ENCODE results near the gene LRRC72. TPM values are rescaled to one million over a fixed set of nuclear protein-coding genes. Genes with fewer than 3 reads are reported as not detected.

Gene LRRC72
- polyA plus RNA-seq (2012; ENCODE audit: missing spikeins): not detected

DNA sequence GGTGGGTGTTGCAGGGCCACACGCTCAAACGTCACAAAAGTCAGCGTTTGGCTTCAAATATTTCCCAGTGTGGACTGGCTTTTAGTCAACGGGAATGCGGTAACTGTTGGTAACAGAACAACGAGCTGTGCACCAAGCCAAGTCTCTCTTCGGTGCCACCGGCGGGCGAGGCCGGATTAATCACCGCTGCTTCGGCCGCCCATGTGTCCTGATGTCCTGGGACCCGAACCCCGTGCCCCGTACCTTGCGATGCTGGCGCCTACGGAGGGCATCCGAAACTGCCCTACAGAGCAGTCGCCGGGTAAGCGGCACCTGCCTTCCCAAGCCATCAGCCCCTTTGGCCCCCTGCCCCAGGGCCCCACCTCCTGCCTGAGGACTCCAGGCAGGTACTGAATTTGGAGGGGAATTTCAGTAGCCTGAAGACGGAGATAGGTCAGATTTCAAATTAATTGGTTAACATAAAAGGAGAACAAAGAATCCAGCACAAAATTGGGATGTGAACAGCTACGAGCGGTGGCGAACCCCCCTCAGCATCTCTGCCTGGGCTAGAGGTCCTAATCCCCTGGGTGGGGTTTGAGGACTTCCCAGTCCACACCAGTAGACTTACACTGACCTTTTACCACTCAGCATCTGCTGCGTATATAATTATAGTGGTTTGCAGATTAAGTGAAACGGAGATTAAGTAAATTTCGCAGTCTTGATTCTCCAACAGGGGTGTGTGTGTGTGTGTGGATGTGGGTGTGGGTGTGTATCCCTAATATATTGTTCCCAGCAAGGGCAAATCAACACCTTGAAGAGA lies at the start of gene LRRC72:
TSS of gene LRRC72 (plus strand) at position 84 of the 799 bp plus-strand sequence. CDS start at position 212, 128 bp downstream.
- FAIRE-seq: no peak
- no peak for TF ChIP-seq POLR2A (IDR thresholded peaks at IDR 0.05; ENCODE audit: low read depth, low read length)
- no peak for TF ChIP-seq POLR2AphosphoS5 (IDR thresholded peaks at IDR 0.05; ENCODE audit: low read depth, low read length)
- TF ChIP-seq TAF1 (IDR thresholded peaks at IDR 0.05; ENCODE audit: borderline replicate concordance, low read depth, low read length): no peak
- DNase-seq (ENCODE audit: insufficient read length): no peak

GRCh38 chr7:16479161-16479560 lies 47.5 kb upstream of the LRRC72 start:
- no peak for TF ChIP-seq TAF1 (IDR thresholded peaks at IDR 0.05; ENCODE audit: borderline replicate concordance, low read depth, low read length)
- TF ChIP-seq POLR2AphosphoS5 (IDR thresholded peaks at IDR 0.05; ENCODE audit: low read depth, low read length): no peak
- no peak for TF ChIP-seq POLR2A (IDR thresholded peaks at IDR 0.05; ENCODE audit: low read depth, low read length)
- FAIRE-seq (no peak), DNase-seq (ENCODE audit: insufficient read length) (no peak)

DNA sequence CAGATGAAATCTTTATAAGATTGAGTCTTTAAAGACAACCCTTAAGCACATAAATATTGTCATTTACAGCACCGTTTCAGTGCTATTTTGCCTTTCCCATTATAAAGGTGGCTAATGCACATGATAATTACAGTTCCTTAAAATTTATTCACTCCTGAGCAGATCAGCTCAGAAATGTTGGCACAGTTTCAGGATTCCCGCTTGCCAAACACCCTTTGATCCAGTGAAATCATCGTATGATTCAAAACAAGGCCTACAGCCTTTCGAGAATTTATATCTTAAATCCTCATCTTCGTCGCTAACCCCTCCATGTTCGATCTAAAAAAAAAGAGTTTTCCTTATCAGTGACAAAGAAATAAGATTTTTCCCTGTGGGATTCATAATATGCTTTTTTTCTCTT lies 47.0 kb upstream of the LRRC72 start:
- DNase-seq (ENCODE audit: insufficient read length) (no peak), FAIRE-seq (no peak)
- TF ChIP-seq POLR2AphosphoS5 (IDR thresholded peaks at IDR 0.05; ENCODE audit: low read depth, low read length): no peak

- DNase-seq (ENCODE audit: insufficient read length) (no peak), FAIRE-seq (no peak)
- TF ChIP-seq POLR2AphosphoS5 (IDR thresholded peaks at IDR 0.05; ENCODE audit: low read depth, low read length) (no peak), POLR2A (IDR thresholded peaks at IDR 0.05; ENCODE audit: low read depth, low read length) (no peak), TAF1 (IDR thresholded peaks at IDR 0.05; ENCODE audit: borderline replicate concordance, low read depth, low read length) (no peak)
Observed at GRCh38 chr7:16484453-16485158, 42.0 kb upstream of the LRRC72 start.

DNA sequence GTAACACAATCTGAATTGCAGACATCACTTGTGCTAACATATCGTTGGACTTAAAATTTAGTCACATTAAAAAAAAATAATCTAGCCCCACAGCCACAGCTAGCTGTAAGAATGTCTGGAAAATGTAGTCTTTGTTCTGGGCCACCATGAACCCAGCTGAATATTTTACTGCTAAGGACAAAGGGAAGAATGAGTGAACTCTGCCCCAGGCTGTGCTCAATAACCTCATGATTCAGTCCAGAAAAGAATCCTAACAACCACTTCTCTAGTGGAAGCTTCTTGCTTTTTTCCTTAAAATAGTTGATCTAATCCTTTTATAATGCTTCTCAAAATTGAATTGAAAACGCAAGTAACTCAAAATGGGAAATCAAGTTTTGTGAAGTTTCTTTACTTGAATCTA lies 35.5 kb upstream of the LRRC72 start:
- no peak for TF ChIP-seq POLR2A (IDR thresholded peaks at IDR 0.05; ENCODE audit: low read depth, low read length)
- no peak for TF ChIP-seq TAF1 (IDR thresholded peaks at IDR 0.05; ENCODE audit: borderline replicate concordance, low read depth, low read length)
- no peak for TF ChIP-seq POLR2AphosphoS5 (IDR thresholded peaks at IDR 0.05; ENCODE audit: low read depth, low read length)
- DNase-seq (ENCODE audit: insufficient read length) (no peak), FAIRE-seq (no peak)

DNA sequence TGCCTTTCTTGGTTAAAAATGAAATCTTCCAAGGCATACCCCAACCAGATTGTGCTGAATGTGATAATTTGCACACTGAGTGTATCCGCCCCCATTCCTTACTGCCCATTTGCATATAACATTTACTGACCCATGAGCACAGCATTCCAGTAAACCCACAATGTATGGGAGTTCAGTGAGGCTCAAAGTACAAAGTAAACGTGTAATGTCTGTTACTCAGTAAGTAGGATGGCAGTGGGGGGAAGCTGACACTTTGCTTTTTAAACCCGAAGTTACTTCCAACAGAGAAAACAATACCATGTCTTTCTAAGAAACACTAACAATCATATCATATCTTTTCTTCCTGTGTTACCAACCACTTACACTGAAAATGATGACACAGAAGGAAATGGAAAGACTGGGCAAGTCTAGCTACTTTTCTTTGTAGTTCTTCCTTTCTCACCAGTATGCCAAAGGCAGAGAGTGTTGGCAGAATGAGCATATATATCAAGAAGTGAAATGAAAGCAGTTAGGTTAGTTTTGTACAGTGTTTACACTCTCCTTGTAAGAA lies 34.0 kb upstream of the LRRC72 start:
- no peak for FAIRE-seq
- no peak for DNase-seq (ENCODE audit: insufficient read length)
- no peak for TF ChIP-seq POLR2AphosphoS5 (IDR thresholded peaks at IDR 0.05; ENCODE audit: low read depth, low read length)
- TF ChIP-seq POLR2A (IDR thresholded peaks at IDR 0.05; ENCODE audit: low read depth, low read length): no peak
- TF ChIP-seq TAF1 (IDR thresholded peaks at IDR 0.05; ENCODE audit: borderline replicate concordance, low read depth, low read length): no peak

GRCh38 chr7:16493266-16493665 lies 33.4 kb upstream of the LRRC72 start:
- no peak for FAIRE-seq
- DNase-seq (ENCODE audit: insufficient read length): no peak
- TF ChIP-seq TAF1 (IDR thresholded peaks at IDR 0.05; ENCODE audit: borderline replicate concordance, low read depth, low read length) (no peak), POLR2AphosphoS5 (IDR thresholded peaks at IDR 0.05; ENCODE audit: low read depth, low read length) (no peak), POLR2A (IDR thresholded peaks at IDR 0.05; ENCODE audit: low read depth, low read length) (no peak)

DNA sequence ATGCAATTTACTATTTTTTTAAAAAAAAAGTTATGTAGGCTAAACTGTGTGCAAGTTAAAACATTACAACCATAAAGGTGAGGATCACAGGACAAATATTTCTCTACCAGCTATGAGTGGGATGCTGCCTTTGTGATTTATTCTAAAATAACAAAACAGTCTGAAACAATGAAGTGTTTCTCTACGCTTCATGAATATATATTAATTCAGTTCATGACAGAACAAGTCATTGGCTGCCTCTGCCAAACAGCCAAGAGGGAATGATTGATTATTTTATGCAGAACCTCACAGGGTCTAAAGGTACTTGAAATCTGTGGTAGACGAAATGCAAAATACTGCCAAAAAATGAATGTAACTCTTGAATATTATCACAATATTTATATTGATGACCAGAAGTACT lies 32.1 kb upstream of the LRRC72 start:
- TF ChIP-seq POLR2AphosphoS5 (IDR thresholded peaks at IDR 0.05; ENCODE audit: low read depth, low read length): no peak
- no peak for TF ChIP-seq TAF1 (IDR thresholded peaks at IDR 0.05; ENCODE audit: borderline replicate concordance, low read depth, low read length)
- TF ChIP-seq POLR2A (IDR thresholded peaks at IDR 0.05; ENCODE audit: low read depth, low read length): no peak
- FAIRE-seq: no peak

DNA sequence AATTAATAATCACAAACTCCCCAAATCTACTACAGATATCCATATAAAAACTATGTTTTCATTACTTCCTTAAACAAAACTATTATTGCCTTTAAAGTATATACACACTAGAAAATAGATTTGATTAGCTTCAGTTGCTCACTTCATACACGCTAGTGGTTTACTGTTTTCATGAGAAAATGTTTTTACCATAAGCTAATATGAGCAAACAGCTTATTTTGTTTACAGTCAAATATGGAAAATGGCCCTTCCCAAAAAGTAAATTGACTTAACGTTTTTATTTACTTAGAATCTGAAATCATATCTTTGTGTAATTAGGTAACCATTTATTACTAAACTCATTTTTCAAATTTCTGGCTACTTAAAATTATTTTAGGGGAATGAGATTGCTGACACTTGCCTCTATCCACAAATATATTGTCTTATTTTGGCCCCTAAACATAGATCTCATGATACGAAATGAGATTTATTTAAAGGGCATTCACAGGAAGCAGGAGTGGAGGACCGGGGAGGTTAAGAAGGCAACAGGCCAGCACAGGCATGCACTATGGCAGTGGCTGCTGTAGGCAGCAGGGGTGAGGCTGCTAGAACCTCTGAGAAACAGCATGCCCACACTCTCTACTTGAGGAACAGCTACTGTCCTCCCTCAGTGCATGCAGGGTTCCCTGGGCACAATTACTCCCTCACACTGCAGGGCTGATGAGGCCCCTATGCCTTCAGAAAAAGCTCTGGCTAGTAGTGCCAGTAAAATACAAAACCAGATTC lies 31.5 kb upstream of the LRRC72 start:
- DNase-seq (ENCODE audit: insufficient read length): no peak
- TF ChIP-seq POLR2A (IDR thresholded peaks at IDR 0.05; ENCODE audit: low read depth, low read length) (no peak), TAF1 (IDR thresholded peaks at IDR 0.05; ENCODE audit: borderline replicate concordance, low read depth, low read length) (no peak)

More for the DNA sequence above, 32.1 kb upstream of the LRRC72 start:
- DNase-seq (ENCODE audit: insufficient read length): no peak

GRCh38 chr7:16498122-16498521 lies 28.5 kb upstream of the LRRC72 start:
- DNase-seq (ENCODE audit: insufficient read length) (no peak), FAIRE-seq (no peak)

More for the DNA sequence above, 31.5 kb upstream of the LRRC72 start:
- FAIRE-seq: no peak

GRCh38 chr7:16502303-16502702 lies 24.3 kb upstream of the LRRC72 start:
- FAIRE-seq (no peak), DNase-seq (ENCODE audit: insufficient read length) (no peak)
- TF ChIP-seq TAF1 (IDR thresholded peaks at IDR 0.05; ENCODE audit: borderline replicate concordance, low read depth, low read length): no peak
- no peak for TF ChIP-seq POLR2A (IDR thresholded peaks at IDR 0.05; ENCODE audit: low read depth, low read length)
- TF ChIP-seq POLR2AphosphoS5 (IDR thresholded peaks at IDR 0.05; ENCODE audit: low read depth, low read length): no peak

More at GRCh38 chr7:16498122-16498521, 28.5 kb upstream of the LRRC72 start:
- TF ChIP-seq POLR2AphosphoS5 (IDR thresholded peaks at IDR 0.05; ENCODE audit: low read depth, low read length): no peak

All from GM12892 (cell line).